Epithelial cell of proximal tubule (primary cell): Measurements from ENCODE around the gene ST6GALNAC3. TPM values are rescaled to one million over a fixed set of nuclear protein-coding genes. Genes with fewer than 3 reads are reported as not detected.
"Not testable (repeated sequence)": the region's sequence is repeated elsewhere in the genome, so short reads cannot be mapped to it uniquely, and the experiment has no call there.

Experiments
- DNase-seq: peaks from one replicate; pipeline ENCODE4 v3.0.0-alpha.2; 2011; ENCODE audit warnings: low read depth
- H3K4me3 ChIP-seq: 2 replicates; pipeline ENCODE4 v1.5.1; 2011; ENCODE audit warnings: low read depth, mild to moderate bottlenecking, low read length
- CTCF ChIP-seq: conservative IDR thresholded peaks from 2 replicates; pipeline ENCODE4 v1.5.1; 2012; ENCODE audit warnings: low read depth, mild to moderate bottlenecking, low read length
- total RNA-seq: library from RNA; depleted of rRNA; stranded (reverse); fragments of >200 nt; gene quantifications from 2 replicates; pipeline ENCODE4 v1.2.3, GENCODE V29; 2015

The ST6GALNAC3 gene
- total RNA-seq, 1 donor from 2014 or later: 0.75 TPM

- TF ChIP-seq CTCF: no peak
- DNase-seq: no peak
- no peak overlapping the region for H3K4me3 ChIP-seq
These were observed 164.9 kb downstream of the ST6GALNAC3 start for GRCh38 chr1:76239470-76239918.

GRCh38 chr1:76240316-76240715 lies 165.8 kb downstream of the ST6GALNAC3 start:
- TF ChIP-seq CTCF: no peak
- no peak overlapping the region for H3K4me3 ChIP-seq
- DNase-seq: no peak

- H3K4me3 ChIP-seq, DNase-seq: not testable (repeated sequence)
These were observed 168.0 kb downstream of the ST6GALNAC3 start for GRCh38 chr1:76242587-76242986.

GRCh38 chr1:76247261-76247852 lies 172.8 kb downstream of the ST6GALNAC3 start:
- DNase-seq: no peak
- H3K4me3 ChIP-seq: no peak overlapping the region
- TF ChIP-seq CTCF: no peak

- DNase-seq: no peak
- TF ChIP-seq CTCF: no peak
- H3K4me3 ChIP-seq: no peak overlapping the region
These were observed 175.7 kb downstream of the ST6GALNAC3 start for GRCh38 chr1:76250271-76250670.

GRCh38 chr1:76252431-76252830 lies 177.9 kb downstream of the ST6GALNAC3 start:
- DNase-seq: no peak
- TF ChIP-seq CTCF: no peak
- H3K4me3 ChIP-seq: no peak overlapping the region

GRCh38 chr1:76254104-76255030 lies 179.8 kb downstream of the ST6GALNAC3 start:
- no peak for DNase-seq
- no peak for TF ChIP-seq CTCF
- H3K4me3 ChIP-seq: no peak overlapping the region
